HCT116 (cell line): Measurements from ENCODE around the gene CD40. TPM values are rescaled to one million over a fixed set of nuclear protein-coding genes. Genes with fewer than 3 reads are reported as not detected.

Experiments used
- ATAC-seq: fragments of 200-7000 bp; cut with Tn5 transposase; 2 replicates; pipeline ENCODE4 v1.9.1; 2020; ENCODE audit warnings: mild to moderate bottlenecking, moderate library complexity
- Bru-seq: library from RNA; stranded (reverse); fragments of 400-500 nt; gene quantifications from one replicate; lab custom pipeline; 2021; lab: Mats Ljungman, UMichigan
- BruChase-seq, 2 experiments: library from RNA; stranded (reverse); fragments of 400-500 nt; gene quantifications; one replicate each; lab custom pipeline; 2021; lab: Mats Ljungman, UMichigan
- BruUV-seq: library from RNA; stranded (reverse); fragments of 400-500 nt; replicated peaks from 2 replicates; lab custom pipeline; 2021; lab: Mats Ljungman, UMichigan
- CTCF ChIA-PET: fragments of 300-600 bp; sonication (Branson Sonifier 250); formaldehyde crosslinking; loops from one replicate; lab custom pipeline; 2021; ENCODE audit warnings: antibody characterized with exemption; lab: Charles Lee
- POLR2A ChIA-PET: fragments of 300-600, 350-600 bp; sonication (Branson Sonifier 250); formaldehyde crosslinking; loops from one replicate; lab custom pipeline; 2021; ENCODE audit warnings: antibody characterized with exemption; lab: Charles Lee
- RAD21 ChIA-PET, 2 experiments: fragments of 300-600 bp; sonication (Branson Sonifier 250); formaldehyde crosslinking; loops; one replicate each; lab custom pipeline; 2023; ENCODE audit warnings: low total read pairs in 2 of 2; ENCODE audit not compliant: uncharacterized antibody in 2 of 2, unreplicated experiment in 2 of 2, low non-redundant PET in 1 of 2; lab: Charles Lee
- DNase-seq: peaks from one replicate; pipeline ENCODE4 v3.0.0-alpha.2; 2010; ENCODE audit warnings: low read depth, low spot score
- H2AFZ ChIP-seq: fragments of 200-600 bp; shearing (Covaris generic), sonication (generic); 2 replicates; pipeline ENCODE4 v1.6.1; 2017; ENCODE audit warnings: low read depth, mixed run types, mixed read lengths, antibody characterized with exemption, low read length; ENCODE audit not compliant: poor library complexity, severe bottlenecking
- H3K27ac ChIP-seq: 2 replicates; pipeline ENCODE4 v1.5.1; 2012; ENCODE audit warnings: low read depth, low read length
- H3K27me3 ChIP-seq: fragments of 200-600 bp; sonication (generic); 2 replicates; pipeline ENCODE4 v1.6.1; 2016; ENCODE audit warnings: mixed run types, low read length, mixed read lengths; ENCODE audit not compliant: insufficient read depth
- H3K36me3 ChIP-seq, 2 experiments: fragments of 200-500 bp in 1 of 2; fragments of 200-600 bp in 1 of 2; sonication (Bioruptor generic) in 1 of 2; sonication (generic) in 1 of 2; 2 replicates each; pipeline versions ENCODE4 v1.5.1 to v1.6.1; 2014 to 2016; ENCODE audit warnings: low read length in 2 of 2, inconsistent platforms in 1 of 2, mixed read lengths in 1 of 2, mixed run types in 1 of 2; ENCODE audit not compliant: insufficient read depth in 2 of 2, control insufficient read depth in 1 of 2
- H3K4me1 ChIP-seq, 2 experiments: fragments of 200-600 bp in 1 of 2; sonication (generic) in 1 of 2; 2 replicates each; pipeline versions ENCODE4 v1.5.1 to v1.6.1; 2012 to 2017; ENCODE audit warnings: low read length in 2 of 2, inconsistent platforms in 1 of 2, mild to moderate bottlenecking in 1 of 2, mixed read lengths in 1 of 2, mixed run types in 1 of 2, moderate library complexity in 1 of 2; ENCODE audit not compliant: insufficient read depth in 2 of 2, control insufficient read depth in 1 of 2
- H3K4me2 ChIP-seq: fragments of 200-600 bp; sonication (generic); 2 replicates; pipeline ENCODE4 v1.6.1; 2017; ENCODE audit warnings: mixed run types, low read length, mixed read lengths
- H3K4me3 ChIP-seq, 2 experiments: fragments of 200-600 bp in 1 of 2; sonication (generic) in 1 of 2; replicated peaks in 1 of 2; 2 replicates each; pipeline ENCODE4 v1.5.1; 2011 to 2016; ENCODE audit warnings: low read length in 2 of 2, control low read depth in 1 of 2, low read depth in 1 of 2, mild to moderate bottlenecking in 1 of 2, mixed read lengths in 1 of 2, mixed run types in 1 of 2
- H3K79me2 ChIP-seq: fragments of 200-600 bp; sonication (generic); 2 replicates; pipeline ENCODE4 v1.6.1; 2017; ENCODE audit warnings: mild to moderate bottlenecking, mixed run types, low read length, moderate library complexity, mixed read lengths; ENCODE audit not compliant: insufficient read depth
- H3K9ac ChIP-seq: fragments of 200-600 bp; sonication (generic); 2 replicates; pipeline ENCODE4 v1.6.1; 2016; ENCODE audit warnings: low read length, mixed read lengths
- H3K9me2 ChIP-seq: fragments of 200-600 bp; sonication (generic), shearing (Covaris generic); 2 replicates; pipeline ENCODE4 v1.6.1; 2017; ENCODE audit warnings: mixed run types, mild to moderate bottlenecking, moderate library complexity; ENCODE audit not compliant: insufficient read depth
- H3K9me3 ChIP-seq, 2 experiments: fragments of 200-500 bp in 1 of 2; fragments of 200-600 bp in 1 of 2; sonication (Bioruptor generic) in 1 of 2; sonication (generic) in 1 of 2; 2 replicates each; pipeline ENCODE4 v1.6.1; 2014 to 2017; ENCODE audit warnings: low read length in 2 of 2, mixed read lengths in 2 of 2, inconsistent platforms in 1 of 2, low read depth in 1 of 2, mild to moderate bottlenecking in 1 of 2, mixed run types in 1 of 2, moderate library complexity in 1 of 2; ENCODE audit not compliant: control insufficient read depth in 1 of 2, insufficient read depth in 1 of 2
- H4K20me1 ChIP-seq: fragments of 200-600 bp; sonication (generic), shearing (Covaris generic); 2 replicates; pipeline ENCODE4 v1.6.1; 2017; ENCODE audit warnings: mixed run types, mild to moderate bottlenecking, moderate library complexity; ENCODE audit not compliant: insufficient read depth
- ATF3 ChIP-seq: IDR thresholded peaks from 2 replicates; pipeline ENCODE4 v1.6.1; 2012
- CBX3 ChIP-seq: IDR thresholded peaks from 2 replicates; pipeline ENCODE4 v1.6.1; 2012; ENCODE audit warnings: low read depth
- CEBPB ChIP-seq: IDR thresholded peaks from 2 replicates; pipeline ENCODE4 v1.6.1; 2012; ENCODE audit warnings: low read depth
- EGR1 ChIP-seq: IDR thresholded peaks from 2 replicates; pipeline ENCODE4 v1.6.1; 2012; ENCODE audit warnings: low read depth
- ELF1 ChIP-seq: IDR thresholded peaks from 2 replicates; pipeline ENCODE4 v1.6.1; 2012; ENCODE audit warnings: low read depth, borderline replicate concordance
- EZH2 ChIP-seq: fragments of 200-600 bp; sonication (generic); IDR thresholded peaks from 2 replicates; pipeline ENCODE4 v1.6.1; 2017; ENCODE audit warnings: antibody characterized with exemption, mixed run types
- FOSL1 ChIP-seq: IDR thresholded peaks from 2 replicates; pipeline ENCODE4 v1.6.1; 2012; ENCODE audit warnings: low read depth
- JUND ChIP-seq: IDR thresholded peaks from 2 replicates; pipeline ENCODE4 v1.6.1; 2012
- POLR2A ChIP-seq: IDR thresholded peaks from 2 replicates; pipeline ENCODE4 v1.7.0; 2011; ENCODE audit warnings: borderline replicate concordance; ENCODE audit not compliant: insufficient read depth, insufficient read length; ENCODE audit errors: extremely low read depth
- POLR2AphosphoS5 ChIP-seq: IDR thresholded peaks from 2 replicates; pipeline ENCODE4 v1.6.1; 2011; ENCODE audit warnings: mild to moderate bottlenecking, low read depth, low read length, moderate library complexity
- RAD21 ChIP-seq: IDR thresholded peaks from 2 replicates; pipeline ENCODE4 v1.6.1; 2012; ENCODE audit warnings: low read depth, mild to moderate bottlenecking
- REST ChIP-seq: IDR thresholded peaks from 2 replicates; pipeline ENCODE4 v1.6.1; 2012; ENCODE audit warnings: low read depth
- SIN3A ChIP-seq: IDR thresholded peaks from 2 replicates; pipeline ENCODE4 v1.6.1; 2012; ENCODE audit warnings: low read depth
- SRF ChIP-seq: IDR thresholded peaks from 2 replicates; pipeline ENCODE4 v1.6.1; 2012; ENCODE audit warnings: low read depth
- TCF7L2 ChIP-seq: IDR thresholded peaks from 2 replicates; pipeline ENCODE4 v1.7.0; 2011; ENCODE audit warnings: borderline replicate concordance, inconsistent platforms; ENCODE audit not compliant: insufficient read depth, insufficient read length; ENCODE audit errors: extremely low read depth
- YY1 ChIP-seq: IDR thresholded peaks from 2 replicates; pipeline ENCODE4 v1.6.1; 2011; ENCODE audit warnings: low read length, low read depth, moderate library complexity, mild to moderate bottlenecking; ENCODE audit not compliant: insufficient replicate concordance; ENCODE audit errors: extremely low read depth
- ZBTB33 ChIP-seq: IDR thresholded peaks from 2 replicates; pipeline ENCODE4 v1.6.1; 2011; ENCODE audit warnings: mild to moderate bottlenecking, low read length, moderate library complexity; ENCODE audit not compliant: insufficient replicate concordance; ENCODE audit errors: extremely low read depth
- ZFX ChIP-seq: fragments of 450-650 bp; IDR thresholded peaks from 2 replicates; pipeline ENCODE4 v1.6.1; 2017
- ZNF274 ChIP-seq: fragments of 200-500 bp; sonication (Bioruptor generic); IDR thresholded peaks from 2 replicates; pipeline ENCODE4 v1.6.1; 2014; ENCODE audit warnings: mild to moderate bottlenecking, low read depth, low read length, inconsistent platforms
- intact Hi-C: fragments of 100-400 bp; cut with micrococcal nuclease; formaldehyde crosslinking; loops from 2 replicates; pipeline ENCODE4 v1.10.0; 2022
- long read RNA-seq: library from polyadenylated mRNA; unstranded; transcript quantifications from one replicate; pipeline ENCODE4 v2.0.0, GENCODE V29; 2021; ENCODE audit not compliant: unreplicated experiment
- polyA plus RNA-seq: library from polyadenylated mRNA; unstranded; fragments of >200 nt; gene quantifications from 2 replicates; pipeline ENCODE4 v1.2.1, GENCODE V29; 2012; ENCODE audit warnings: missing spikeins
- total RNA-seq: library from RNA; stranded (reverse); gene quantifications from one replicate; pipeline ENCODE4 v1.2.1, GENCODE V29; 2021; ENCODE audit not compliant: unreplicated experiment

Gene CD40
- total RNA-seq, result 21.3 TPM
- polyA plus RNA-seq, result 29.4 and 30.2 TPM in 2 replicates
- Bru-seq, nascent RNA, result percentile 60 among the genes with signal in this experiment
- percentile 63 among the genes with signal in this experiment for BruChase-seq, experiment 1, labeled RNA remaining after a 6-hour chase
- BruChase-seq, experiment 2, labeled RNA remaining after a 2-hour chase, result percentile 70 among the genes with signal in this experiment
- long read RNA-seq, transcript CD40-201 (8 exons, 1,623 nt), result minor isoform, 7 of 55 reads
- long read RNA-seq, transcript CD40-202 (9 exons, 1,729 nt), result major isoform, 25 of 55 reads
- long read RNA-seq, partial matches to known transcripts, result 3 of 55 reads
- long read RNA-seq, other reads (novel, unspliced or antisense), result 19 of 55 reads

DNA sequence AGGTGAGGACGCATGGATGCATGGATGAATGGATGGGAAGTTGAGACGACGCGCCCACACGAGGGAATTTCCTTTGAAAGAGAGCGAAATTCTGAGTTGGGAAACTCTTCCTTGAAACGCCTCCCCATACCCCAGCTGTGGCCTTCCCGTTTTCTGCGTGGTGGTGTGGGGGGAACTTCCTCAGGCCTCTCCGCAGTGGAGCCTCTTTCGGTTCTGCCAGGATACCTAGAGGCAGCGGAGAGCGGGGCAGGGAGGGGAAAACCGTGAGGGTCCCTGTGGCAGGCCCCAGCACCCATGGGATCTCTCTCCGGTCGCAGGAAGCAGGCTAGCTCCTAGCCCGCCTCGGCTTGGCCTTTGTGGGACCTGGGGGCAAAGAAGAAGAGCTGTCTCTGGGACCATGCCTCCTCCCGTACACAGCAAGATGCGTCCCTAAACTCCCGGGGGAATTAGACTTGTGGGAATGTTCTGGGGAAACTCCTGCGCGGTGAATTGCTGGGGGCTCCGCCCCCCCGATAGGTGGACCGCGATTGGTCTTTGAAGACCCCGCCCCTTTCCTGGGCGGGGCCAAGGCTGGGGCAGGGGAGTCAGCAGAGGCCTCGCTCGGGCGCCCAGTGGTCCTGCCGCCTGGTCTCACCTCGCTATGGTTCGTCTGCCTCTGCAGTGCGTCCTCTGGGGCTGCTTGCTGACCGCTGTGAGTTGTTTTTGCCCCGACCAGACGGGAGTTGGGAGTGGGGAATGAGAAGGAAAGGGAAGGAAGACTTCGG, at the start of gene CD40:
CD40 (plus strand) TSS at position 611 of the 764 bp plus-strand sequence; CDS start at position 641, 30 bp downstream.
- DNase-seq, result peak; percentile 68
- no TSS peak for BruUV-seq
- TF ChIP-seq REST (no peak), POLR2AphosphoS5 (peak; percentile 82), POLR2A (peak; percentile 38), ZBTB33 (no peak), EGR1 (no peak), SIN3A (no peak; the same call in 1 of the 2 replicates), JUND (no peak), EZH2 (no peak), ZNF274 (no peak), FOSL1 (no peak), SRF (no peak), RAD21 (no peak), CEBPB (no peak), YY1 (no peak), CBX3 (no peak), ATF3 (no peak), ZFX (peak; percentile 55), TCF7L2 (no peak), ELF1 (no peak)

More for the DNA sequence above, at the start of gene CD40:
- ATAC-seq, result peak; percentile 98
- Histone ChIP-seq H3K9me2 (no peaks in the 10 kb centered on the region), H4K20me1 (no peaks in the 10 kb centered on the region), H3K4me1 (peaks cover 11 to 15% of the 10 kb centered on the region in 2 experiments), H2AFZ (peak within 1 kb of the TSS; percentile 89), H3K9ac (peak within 1 kb of the TSS; percentile 59), H3K9me3 (no peaks in the 10 kb centered on the region), H3K27ac (peak within 1 kb of the TSS; percentile 33), H3K27me3 (no peaks in the 10 kb centered on the region), H3K36me3 (peaks cover 0 to 5% of the 10 kb centered on the region in 2 experiments; a peak in 2 of 4 replicates), H3K4me2 (peak within 1 kb of the TSS; percentile 83), H3K79me2 (peaks cover 12% of the 10 kb centered on the region), H3K4me3 (peak within 1 kb of the TSS; percentile 71 to 74)
- intact Hi-C loops, result no loop called here
- ChIA-PET POLR2A (interaction anchor here (0.5 kb wide), 1 partner anchor 103 kb away, joined by 5 read pairs; no protein-coding TSS in a partner anchor), RAD21 (no interaction called here), CTCF (no interaction called here)
